ENCODE measurements around the gene TNIP3.
A peak's percentile ranks its signal among the peaks of the same experiment; 100 is the strongest.

TNIP3 gene

DNA sequence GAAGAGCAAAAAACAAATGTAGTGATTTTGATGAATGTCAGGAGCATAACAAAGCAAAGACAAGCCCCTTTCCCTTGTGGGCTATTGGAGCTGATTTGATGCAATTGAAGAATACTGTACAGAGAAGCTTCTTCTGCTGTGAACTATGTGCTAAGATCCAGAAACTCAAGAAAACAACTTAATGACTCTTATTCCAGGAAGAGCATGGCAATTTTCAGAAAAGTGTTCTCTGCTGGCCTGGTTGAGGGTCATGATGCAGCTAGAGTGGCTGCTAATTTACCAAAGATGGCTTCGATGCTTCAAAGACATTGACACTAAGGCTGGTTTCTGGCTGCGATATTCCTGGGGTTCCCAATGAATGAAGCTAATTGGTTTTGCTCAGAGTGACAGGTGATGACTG lies 45.8 kb downstream of the TNIP3 start:
- TF ChIP-seq, protein P1, sequence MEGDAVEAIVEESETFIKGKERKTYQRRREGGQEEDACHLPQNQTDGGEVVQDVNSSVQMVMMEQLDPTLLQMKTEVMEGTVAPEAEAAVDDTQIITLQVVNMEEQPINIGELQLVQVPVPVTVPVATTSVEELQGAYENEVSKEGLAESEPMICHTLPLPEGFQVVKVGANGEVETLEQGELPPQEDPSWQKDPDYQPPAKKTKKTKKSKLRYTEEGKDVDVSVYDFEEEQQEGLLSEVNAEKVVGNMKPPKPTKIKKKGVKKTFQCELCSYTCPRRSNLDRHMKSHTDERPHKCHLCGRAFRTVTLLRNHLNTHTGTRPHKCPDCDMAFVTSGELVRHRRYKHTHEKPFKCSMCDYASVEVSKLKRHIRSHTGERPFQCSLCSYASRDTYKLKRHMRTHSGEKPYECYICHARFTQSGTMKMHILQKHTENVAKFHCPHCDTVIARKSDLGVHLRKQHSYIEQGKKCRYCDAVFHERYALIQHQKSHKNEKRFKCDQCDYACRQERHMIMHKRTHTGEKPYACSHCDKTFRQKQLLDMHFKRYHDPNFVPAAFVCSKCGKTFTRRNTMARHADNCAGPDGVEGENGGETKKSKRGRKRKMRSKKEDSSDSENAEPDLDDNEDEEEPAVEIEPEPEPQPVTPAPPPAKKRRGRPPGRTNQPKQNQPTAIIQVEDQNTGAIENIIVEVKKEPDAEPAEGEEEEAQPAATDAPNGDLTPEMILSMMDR (conservative IDR thresholded peaks at IDR 0.05; ENCODE audit: control insufficient read depth, insufficient read depth, low read depth, low read length), result no peak
- DNase-seq (ENCODE audit: low read depth), result no peak
- no peak overlapping the region for H3K4me3 ChIP-seq (ENCODE audit: control insufficient read depth, low read depth, low read length)

- TF ChIP-seq, protein P1 (conservative IDR thresholded peaks at IDR 0.05; ENCODE audit: control insufficient read depth, insufficient read depth, low read depth, low read length), result no peak
- DNase-seq (ENCODE audit: low read depth), result no peak
- H3K4me3 ChIP-seq (ENCODE audit: control insufficient read depth, low read depth, low read length), result no peak overlapping the region
These were observed 49.4 kb downstream of the TNIP3 start for GRCh38 chr4:121114756-121115155.

- no peak for DNase-seq (ENCODE audit: low read depth)
- TF ChIP-seq, protein P1 (conservative IDR thresholded peaks at IDR 0.05; ENCODE audit: control insufficient read depth, insufficient read depth, low read depth, low read length), result peak; percentile 39
- no peak overlapping the region for H3K4me3 ChIP-seq (ENCODE audit: control insufficient read depth, low read depth, low read length)
These were observed 51.6 kb downstream of the TNIP3 start for GRCh38 chr4:121112530-121112929.

DNA sequence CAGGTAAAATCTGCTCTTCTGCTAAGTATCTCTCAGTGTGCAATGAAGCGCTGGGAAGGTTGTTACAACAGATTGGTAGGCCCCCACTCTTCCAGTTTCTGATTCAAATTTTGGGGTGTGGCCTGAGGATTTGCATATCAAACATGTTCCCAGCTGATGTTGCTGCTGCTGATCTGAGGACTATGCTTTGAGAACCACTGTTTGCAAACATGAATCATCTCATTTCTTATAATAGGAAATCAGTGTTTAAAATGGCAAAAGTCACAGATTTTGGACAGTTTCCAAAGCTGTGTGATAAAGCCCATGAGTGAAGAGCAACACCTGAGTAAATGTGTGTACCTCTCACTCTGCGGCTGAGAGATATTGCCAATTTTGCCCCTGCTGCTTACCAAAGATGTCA lies 55.6 kb downstream of the TNIP3 start:
- H3K4me3 ChIP-seq (ENCODE audit: control insufficient read depth, low read depth, low read length), result no peak overlapping the region
- TF ChIP-seq, protein P1 (conservative IDR thresholded peaks at IDR 0.05; ENCODE audit: control insufficient read depth, insufficient read depth, low read depth, low read length), result no peak
- DNase-seq (ENCODE audit: low read depth), result no peak

DNA sequence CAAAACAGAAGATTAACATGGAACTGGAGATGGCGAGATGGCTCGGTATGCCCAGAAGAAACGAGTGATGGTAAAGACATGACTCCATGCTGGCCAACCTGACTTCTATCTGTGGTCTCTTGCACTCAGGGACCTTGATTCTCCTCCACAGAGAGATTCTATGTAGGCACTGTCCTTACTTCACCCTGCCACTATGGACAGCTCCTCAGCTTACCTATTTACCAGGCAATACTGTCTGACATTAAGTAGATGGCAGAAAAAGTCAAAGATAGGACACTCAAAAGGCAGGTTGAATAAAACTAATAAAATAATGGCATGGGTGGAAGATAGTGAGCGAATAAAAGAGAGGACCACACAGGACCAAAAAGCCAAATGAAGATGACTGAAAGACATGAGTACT lies 56.6 kb downstream of the TNIP3 start:
- TF ChIP-seq, protein P1 (conservative IDR thresholded peaks at IDR 0.05; ENCODE audit: control insufficient read depth, insufficient read depth, low read depth, low read length), result no peak
- H3K4me3 ChIP-seq (ENCODE audit: control insufficient read depth, low read depth, low read length), result no peak overlapping the region
- no peak for DNase-seq (ENCODE audit: low read depth)

DNA sequence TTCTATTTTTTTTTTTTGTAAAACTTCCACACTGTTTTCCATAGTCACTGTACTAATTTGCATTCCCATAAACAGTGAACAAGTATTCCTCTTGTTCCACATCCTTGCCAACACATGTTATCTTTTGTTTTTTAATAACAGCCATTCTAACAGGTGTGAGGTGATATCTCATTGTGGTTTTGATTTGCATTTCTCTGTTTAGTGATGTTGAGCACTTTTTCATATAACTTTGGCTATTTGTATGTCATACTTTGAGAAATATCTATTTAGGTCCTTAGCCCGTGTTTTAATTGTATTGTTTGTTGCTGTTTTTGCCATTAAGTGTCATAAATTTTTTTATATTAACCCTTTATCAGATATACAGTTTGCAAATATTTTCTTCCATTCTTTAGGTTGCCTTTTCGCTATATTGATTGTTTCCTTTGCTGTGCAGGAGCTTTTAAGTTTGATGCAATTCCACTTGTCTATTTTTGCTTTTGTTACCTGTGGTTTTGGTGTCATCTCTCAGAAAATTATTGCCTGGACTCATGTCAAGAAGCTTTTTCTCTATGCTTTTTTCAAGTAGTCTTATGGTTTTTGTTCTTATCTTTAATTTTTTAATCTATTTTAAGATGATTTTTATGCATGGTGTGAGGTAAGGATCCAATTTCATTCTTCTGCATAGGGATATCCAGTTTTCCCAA lies 63.9 kb downstream of the TNIP3 start:
- no peak overlapping the region for H3K4me3 ChIP-seq (ENCODE audit: control insufficient read depth, low read depth, low read length)
- TF ChIP-seq, protein P1 (conservative IDR thresholded peaks at IDR 0.05; ENCODE audit: control insufficient read depth, insufficient read depth, low read depth, low read length), result no peak
- DNase-seq (ENCODE audit: low read depth), result no peak

GRCh38 chr4:121098266-121098665 lies 65.9 kb downstream of the TNIP3 start:
- TF ChIP-seq, protein P1 (conservative IDR thresholded peaks at IDR 0.05; ENCODE audit: control insufficient read depth, insufficient read depth, low read depth, low read length), result no peak
- no peak for DNase-seq (ENCODE audit: low read depth)
- H3K4me3 ChIP-seq (ENCODE audit: control insufficient read depth, low read depth, low read length), result no peak overlapping the region
